Measurements from ENCODE around the gene CDK18.

- no peak for TF ChIP-seq CTCF (IDR thresholded peaks at IDR 0.05; ENCODE audit: low read depth, low read length)
- TF ChIP-seq EZH2phosphoT487 (IDR thresholded peaks at IDR 0.05; ENCODE audit: low read depth), result no peak
These were observed 12.7 kb upstream of the CDK18 start for GRCh38 chr1:205491794-205492193.

Measured in OCI-LY3 (cell line).